IPS DF 4.7 (cell line): ENCODE measurements around the gene FAM181A.

Source experiments
- DNase-seq: peaks from one replicate; pipeline ENCODE4 v3.0.0-alpha.2; 2013; ENCODE audit warnings: low spot score; ENCODE audit errors: extremely low read depth

The FAM181A gene

DNA sequence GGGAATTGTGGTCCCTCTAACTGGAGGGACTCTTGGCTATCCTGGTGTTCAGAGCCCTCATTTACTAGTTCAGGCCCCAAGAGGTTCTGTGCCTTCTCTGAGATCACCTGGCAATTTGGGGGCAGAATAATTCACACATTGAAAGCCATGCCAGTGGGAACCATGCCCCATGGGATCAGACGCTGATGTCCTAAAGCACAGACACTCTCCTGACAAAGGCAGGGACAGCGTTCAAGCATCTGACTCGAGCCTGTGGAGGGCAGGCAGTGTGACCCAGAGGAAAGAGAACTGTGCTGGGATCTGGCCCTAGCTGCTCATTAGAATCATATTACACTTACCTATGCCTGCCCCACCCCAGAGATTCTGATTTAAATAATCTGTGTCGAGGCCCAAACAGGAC lies 51.6 kb downstream of the FAM181A start:
- no peak for DNase-seq
